Parathyroid adenoma (tissue), 2 donors: ENCODE measurements around the gene C6orf15.

Experiments
- H2AFZ ChIP-seq: fragments of 300-600 bp; sonication (generic); one replicate; pipeline ENCODE4 v1.7.0; 2017; ENCODE audit warnings: antibody characterized with exemption, mild to moderate bottlenecking
- H3K27ac ChIP-seq: fragments of 300-600 bp; sonication (generic); one replicate; pipeline ENCODE4 v1.7.0; 2017
- H3K27me3 ChIP-seq: fragments of 300-600 bp; sonication (generic); one replicate; pipeline ENCODE4 v1.7.0; 2017; ENCODE audit warnings: low read length; ENCODE audit not compliant: control insufficient read depth, insufficient read depth
- H3K36me3 ChIP-seq: fragments of 300-600 bp; sonication (generic); one replicate; pipeline ENCODE4 v1.7.0; 2017; ENCODE audit warnings: low read length; ENCODE audit not compliant: control insufficient read depth, insufficient read depth
- H3K4me1 ChIP-seq: fragments of 300-600 bp; sonication (generic); one replicate; pipeline ENCODE4 v1.7.0; 2017; ENCODE audit warnings: control low read depth
- H3K4me2 ChIP-seq: fragments of 300-600 bp; sonication (generic); one replicate; pipeline ENCODE4 v1.7.0; 2017; ENCODE audit warnings: low read length
- H3K4me3 ChIP-seq: fragments of 300-600 bp; sonication (generic); one replicate; pipeline ENCODE4 v1.7.0; 2017; ENCODE audit warnings: low read depth, low read length
- H3K79me2 ChIP-seq: fragments of 300-600 bp; sonication (generic); one replicate; pipeline ENCODE4 v1.7.0; 2017; ENCODE audit warnings: control low read depth
- H3K9ac ChIP-seq: fragments of 300-600 bp; sonication (generic); one replicate; pipeline ENCODE4 v1.7.0; 2017; ENCODE audit warnings: mild to moderate bottlenecking
- H3K9me3 ChIP-seq: fragments of 300-600 bp; sonication (generic); one replicate; pipeline ENCODE4 v1.7.0; 2017; ENCODE audit warnings: low read length; ENCODE audit not compliant: control insufficient read depth
- TF ChIP-seq, protein P1 (sequence below): fragments of 300-600 bp; sonication (generic); IDR thresholded peaks from one replicate; pipeline ENCODE4 v1.7.0; 2017; ENCODE audit warnings: antibody characterized with exemption, mild to moderate bottlenecking
- donor health status: primary hyperparathyroidism.

The C6orf15 gene

DNA sequence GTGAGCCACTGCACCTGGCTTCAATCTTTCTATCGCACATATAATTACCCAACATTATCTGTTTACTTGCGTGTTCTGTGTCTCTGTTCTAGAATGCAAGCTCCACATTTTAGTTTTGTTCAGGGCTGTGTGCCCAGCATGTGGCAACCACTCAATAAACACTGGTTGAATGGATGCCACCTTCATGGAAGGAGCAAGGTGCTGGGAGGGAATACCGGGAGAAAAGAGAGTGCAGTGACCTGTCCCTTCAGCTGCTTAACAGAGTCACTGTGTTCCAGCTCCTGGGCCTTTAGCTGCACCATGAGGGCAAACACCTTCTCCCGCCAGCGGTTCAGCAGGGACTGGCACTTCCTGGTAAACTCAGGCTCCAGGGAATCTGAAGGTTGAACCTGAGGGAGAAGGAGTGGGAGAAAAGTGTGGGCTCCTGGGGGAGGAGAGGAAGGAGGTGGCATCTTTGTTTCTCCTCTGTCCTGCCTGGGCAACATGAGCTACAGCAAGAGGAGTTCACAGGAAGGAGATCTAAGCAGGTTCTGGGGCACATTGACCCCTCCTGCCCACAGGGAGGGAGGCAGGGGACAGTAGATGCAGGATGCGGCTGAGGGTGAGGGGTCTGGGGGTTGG is 37.6 kb upstream of the C6orf15 start:
- H3K27me3 ChIP-seq: no peaks in the 10 kb centered on the region
- H3K79me2 ChIP-seq: no peaks in the 10 kb centered on the region
- no peak overlapping the region for H2AFZ ChIP-seq
- no peak overlapping the region for H3K4me2 ChIP-seq
- TF ChIP-seq, protein P1, sequence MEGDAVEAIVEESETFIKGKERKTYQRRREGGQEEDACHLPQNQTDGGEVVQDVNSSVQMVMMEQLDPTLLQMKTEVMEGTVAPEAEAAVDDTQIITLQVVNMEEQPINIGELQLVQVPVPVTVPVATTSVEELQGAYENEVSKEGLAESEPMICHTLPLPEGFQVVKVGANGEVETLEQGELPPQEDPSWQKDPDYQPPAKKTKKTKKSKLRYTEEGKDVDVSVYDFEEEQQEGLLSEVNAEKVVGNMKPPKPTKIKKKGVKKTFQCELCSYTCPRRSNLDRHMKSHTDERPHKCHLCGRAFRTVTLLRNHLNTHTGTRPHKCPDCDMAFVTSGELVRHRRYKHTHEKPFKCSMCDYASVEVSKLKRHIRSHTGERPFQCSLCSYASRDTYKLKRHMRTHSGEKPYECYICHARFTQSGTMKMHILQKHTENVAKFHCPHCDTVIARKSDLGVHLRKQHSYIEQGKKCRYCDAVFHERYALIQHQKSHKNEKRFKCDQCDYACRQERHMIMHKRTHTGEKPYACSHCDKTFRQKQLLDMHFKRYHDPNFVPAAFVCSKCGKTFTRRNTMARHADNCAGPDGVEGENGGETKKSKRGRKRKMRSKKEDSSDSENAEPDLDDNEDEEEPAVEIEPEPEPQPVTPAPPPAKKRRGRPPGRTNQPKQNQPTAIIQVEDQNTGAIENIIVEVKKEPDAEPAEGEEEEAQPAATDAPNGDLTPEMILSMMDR: no peak
- no peak overlapping the region for H3K4me3 ChIP-seq
- H3K36me3 ChIP-seq: no peaks in the 10 kb centered on the region
- no peaks in the 10 kb centered on the region for H3K4me1 ChIP-seq
- H3K9ac ChIP-seq: no peak overlapping the region
- H3K9me3 ChIP-seq: no peaks in the 10 kb centered on the region
- no peak overlapping the region for H3K27ac ChIP-seq

- Histone ChIP-seq H3K4me2 (no peak overlapping the region), H3K27me3 (no peaks in the 10 kb centered on the region), H3K36me3 (no peaks in the 10 kb centered on the region), H3K4me3 (no peak overlapping the region), H3K79me2 (no peaks in the 10 kb centered on the region), H2AFZ (no peak overlapping the region), H3K4me1 (no peaks in the 10 kb centered on the region), H3K9me3 (no peaks in the 10 kb centered on the region), H3K9ac (no peak overlapping the region), H3K27ac (no peak overlapping the region)
- TF ChIP-seq, protein P1: no peak
Measured at GRCh38 chr6:31145386-31145785, 33.0 kb upstream of the C6orf15 start.

- Histone ChIP-seq H3K4me1 (no peaks in the 10 kb centered on the region), H3K9ac (no peak overlapping the region), H3K27ac (no peak overlapping the region), H3K27me3 (no peaks in the 10 kb centered on the region), H3K4me2 (no peak overlapping the region), H3K9me3 (no peaks in the 10 kb centered on the region), H2AFZ (no peak overlapping the region), H3K36me3 (no peaks in the 10 kb centered on the region), H3K79me2 (no peaks in the 10 kb centered on the region), H3K4me3 (no peak overlapping the region)
- TF ChIP-seq, protein P1: no peak
Measured at GRCh38 chr6:31144970-31145340, 32.6 kb upstream of the C6orf15 start.

DNA sequence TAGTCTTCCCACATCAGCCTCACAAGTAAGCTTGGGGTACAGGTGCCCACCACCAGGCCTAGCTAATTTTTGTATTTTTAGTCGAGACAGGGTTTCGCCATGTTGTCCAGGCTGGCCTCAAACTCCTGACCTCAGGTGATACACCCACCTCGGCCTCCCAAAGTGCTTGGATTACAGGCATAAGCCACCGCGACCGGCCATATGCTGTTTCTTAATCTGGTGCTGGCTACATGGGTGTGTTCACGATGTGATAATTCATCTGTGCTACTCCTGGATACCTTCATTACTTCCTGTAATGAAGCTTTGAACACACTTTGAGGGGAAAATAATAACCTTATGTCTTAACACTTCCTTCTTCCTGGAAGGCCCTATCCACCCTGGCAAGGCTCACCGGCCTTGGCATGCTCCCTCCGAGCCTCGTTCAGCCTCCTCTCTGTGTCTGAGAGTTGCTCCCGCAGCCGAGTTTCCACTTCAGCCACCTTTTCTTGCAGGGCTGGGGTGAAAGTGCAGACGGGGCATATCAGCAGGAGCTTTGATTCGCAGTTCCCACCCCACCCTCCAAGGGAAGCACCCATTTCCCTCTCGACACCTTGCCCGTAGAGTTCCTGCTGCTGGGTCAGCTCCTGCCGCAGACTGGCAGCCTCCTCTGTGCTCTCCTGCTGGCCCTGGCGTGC is 32.1 kb upstream of the C6orf15 start:
- Histone ChIP-seq H3K9me3 (no peaks in the 10 kb centered on the region), H3K27ac (no peak overlapping the region), H3K79me2 (no peaks in the 10 kb centered on the region), H3K36me3 (no peaks in the 10 kb centered on the region), H2AFZ (no peak overlapping the region), H3K4me3 (no peak overlapping the region), H3K9ac (no peak overlapping the region), H3K27me3 (no peaks in the 10 kb centered on the region), H3K4me2 (no peak overlapping the region), H3K4me1 (no peaks in the 10 kb centered on the region)
- TF ChIP-seq, protein P1: no peak

- H2AFZ ChIP-seq: no peak overlapping the region
- no peaks in the 10 kb centered on the region for H3K9me3 ChIP-seq
- no peaks in the 10 kb centered on the region for H3K4me1 ChIP-seq
- no peak overlapping the region for H3K27ac ChIP-seq
- H3K9ac ChIP-seq: no peak overlapping the region
- H3K36me3 ChIP-seq: no peaks in the 10 kb centered on the region
- no peaks in the 10 kb centered on the region for H3K27me3 ChIP-seq
- no peaks in the 10 kb centered on the region for H3K79me2 ChIP-seq
- TF ChIP-seq, protein P1: no peak
- no peak overlapping the region for H3K4me3 ChIP-seq
- no peak overlapping the region for H3K4me2 ChIP-seq
Measured at GRCh38 chr6:31143148-31143547, 30.8 kb upstream of the C6orf15 start.
